GM18858 (cell line): ENCODE results near the gene LY6G6F.
"Not testable (repeated sequence)": the region's sequence is repeated elsewhere in the genome, so short reads cannot be mapped to it uniquely, and the experiment has no call there.

Experiments
- ATAC-seq: cut with Tn5 transposase; IDR thresholded peaks from one replicate; pipeline ENCODE4 v1.9.1; 2021; ENCODE audit not compliant: unreplicated experiment

LY6G6F gene

DNA sequence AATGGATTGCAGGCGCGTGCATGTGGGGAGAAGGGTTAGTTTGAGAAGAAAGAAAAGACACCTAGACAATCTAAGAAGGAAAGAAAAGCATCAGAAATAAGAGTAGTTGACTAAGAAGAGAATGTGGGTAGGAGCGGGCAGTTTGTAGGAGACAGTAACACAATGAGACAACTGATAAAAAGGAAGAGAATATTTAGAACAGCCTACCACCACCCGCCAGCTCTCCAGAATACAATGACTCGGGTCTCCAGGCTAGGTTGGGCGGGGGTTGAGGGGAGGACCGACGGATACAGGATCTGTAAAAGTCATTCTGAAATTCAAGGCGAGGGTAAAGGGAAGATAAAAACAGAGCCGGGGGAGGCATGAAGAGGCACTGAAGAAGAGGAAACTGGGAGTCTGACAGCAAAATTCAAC, 4.3 kb upstream of the LY6G6F start:
- no peak for ATAC-seq

DNA sequence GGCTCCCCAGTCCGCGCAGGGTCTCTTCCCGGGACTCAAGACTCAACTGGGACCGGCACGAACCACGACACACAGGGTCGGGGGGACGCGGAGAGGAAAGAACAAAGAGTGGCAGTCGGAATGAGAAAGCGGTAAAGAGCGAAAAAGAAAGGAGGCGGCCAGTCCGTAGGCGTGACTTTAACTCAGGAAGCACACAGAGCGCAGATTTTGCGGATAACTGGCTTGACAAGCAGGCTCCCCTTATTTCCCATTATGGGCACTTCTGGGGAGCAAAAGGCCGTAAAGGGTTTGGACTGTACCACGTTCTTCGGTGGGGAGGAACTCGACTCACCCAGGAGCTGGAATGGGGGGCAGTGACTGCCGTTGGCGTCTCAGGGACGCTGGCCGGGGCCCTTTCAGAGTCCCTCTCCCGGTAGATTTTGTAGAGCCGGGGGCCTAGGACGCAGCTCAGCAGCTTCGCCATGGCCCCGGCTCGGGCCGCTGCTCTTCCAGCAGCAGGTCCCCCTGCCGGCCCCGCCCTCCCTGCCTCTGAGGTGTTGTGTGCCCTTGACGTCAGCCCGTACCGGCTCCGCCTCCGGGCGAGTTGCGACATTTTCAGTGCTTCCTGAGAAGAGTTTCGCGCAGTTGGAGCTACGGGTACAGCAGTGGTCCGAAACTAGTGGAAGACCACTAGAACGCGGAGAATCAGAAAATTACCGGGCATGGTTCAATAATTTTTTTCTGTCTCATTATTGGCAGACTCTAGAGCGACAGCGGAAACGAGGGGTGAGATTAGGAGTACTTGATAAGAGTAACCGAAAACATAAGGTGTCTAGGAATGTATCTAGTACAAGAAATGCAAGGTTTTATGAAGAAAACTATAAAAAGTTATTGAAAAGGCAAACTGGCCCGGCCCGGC, 3.6 kb upstream of the LY6G6F start, which contains the start of gene ABHD16A:
Gene ABHD16A (minus strand): TSS at position 506 of the 898 bp plus-strand sequence. CDS start 43 bp downstream, at position 463.
- no peak for ATAC-seq

- ATAC-seq: no peak
Observed at GRCh38 chr6:31705931-31706330, 735 bp upstream of the LY6G6F start.

GRCh38 chr6:31707701-31708100, 1.0 kb downstream of the LY6G6F start:
- ATAC-seq: no peak

DNA sequence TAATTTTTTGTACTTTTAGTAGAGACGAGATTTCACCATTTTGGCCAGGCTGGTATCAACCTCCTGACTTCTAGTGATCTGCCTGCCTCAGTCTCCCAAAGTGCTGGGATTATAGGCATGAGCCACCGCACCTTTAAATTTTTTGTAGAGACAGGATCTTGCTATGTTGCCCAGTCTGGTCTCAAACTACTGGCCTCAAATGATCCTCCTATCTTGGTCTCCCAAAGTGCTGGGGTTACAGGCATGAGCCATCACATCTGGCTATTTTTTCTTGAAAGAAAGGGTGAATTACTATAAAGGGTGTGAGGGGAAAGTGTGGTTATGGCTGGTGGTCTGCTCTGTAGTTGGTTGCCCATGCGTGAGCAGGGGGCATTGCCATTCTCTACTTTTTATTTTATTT, 1.6 kb downstream of the LY6G6F start:
- no peak for ATAC-seq

DNA sequence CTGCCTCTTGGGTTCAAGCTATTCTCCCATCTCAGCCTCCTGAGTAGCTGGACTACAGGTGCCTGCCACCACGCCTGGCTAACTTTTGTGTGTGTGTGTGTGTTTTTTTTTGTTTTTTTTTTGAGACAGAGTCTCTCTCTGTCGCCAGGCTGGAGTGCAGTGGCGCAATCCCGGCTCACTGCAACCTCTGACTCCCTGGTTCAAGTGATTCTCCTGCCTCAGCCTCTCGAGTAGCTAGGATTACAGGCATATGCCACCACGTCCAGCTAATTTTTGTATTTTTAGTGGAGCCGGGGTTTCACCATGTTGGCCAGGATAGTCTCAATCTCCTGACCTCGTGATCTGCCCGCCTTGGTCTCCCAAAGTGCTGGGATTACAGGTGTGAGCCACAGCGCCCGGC, 2.5 kb downstream of the LY6G6F start:
- not testable (repeated sequence) for ATAC-seq

DNA sequence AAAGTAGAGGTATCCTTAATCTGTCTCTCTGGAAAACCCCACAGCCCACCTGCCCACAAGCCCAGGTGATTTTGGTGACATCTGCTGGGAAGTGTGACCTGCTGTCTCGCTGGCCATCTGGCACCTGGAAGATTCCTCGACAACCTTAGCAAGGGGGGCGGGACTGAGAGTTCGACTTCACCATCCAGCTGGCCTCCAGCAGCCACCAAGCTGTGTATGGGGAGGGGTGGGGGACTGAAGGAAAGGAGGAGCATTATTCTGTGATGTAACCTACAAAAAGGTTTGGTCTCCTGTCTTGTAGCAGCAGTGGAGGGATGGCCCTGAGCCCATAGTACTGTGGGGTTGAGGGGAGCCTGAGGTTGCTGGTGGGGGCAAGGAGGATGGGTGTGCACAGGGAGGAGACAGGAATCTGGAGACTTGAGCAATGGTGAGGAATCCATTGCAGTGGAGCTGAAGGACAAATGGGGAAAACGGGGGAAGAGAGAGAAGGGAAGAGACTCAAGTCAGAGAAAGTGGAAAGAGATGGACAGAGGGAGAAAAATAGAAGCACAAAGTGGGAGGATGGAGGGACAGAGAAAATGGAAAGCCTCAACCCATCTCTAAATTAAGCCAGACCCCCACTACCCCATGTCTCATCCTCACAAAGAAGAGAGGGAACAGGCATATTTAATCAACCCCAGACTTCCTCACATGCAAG, 4.0 kb downstream of the LY6G6F start:
- ATAC-seq: no peak

- ATAC-seq: no peak
Observed at GRCh38 chr6:31711233-31711632, 4.6 kb downstream of the LY6G6F start.

GRCh38 chr6:31712296-31712695, 5.6 kb downstream of the LY6G6F start:
- ATAC-seq: no peak

DNA sequence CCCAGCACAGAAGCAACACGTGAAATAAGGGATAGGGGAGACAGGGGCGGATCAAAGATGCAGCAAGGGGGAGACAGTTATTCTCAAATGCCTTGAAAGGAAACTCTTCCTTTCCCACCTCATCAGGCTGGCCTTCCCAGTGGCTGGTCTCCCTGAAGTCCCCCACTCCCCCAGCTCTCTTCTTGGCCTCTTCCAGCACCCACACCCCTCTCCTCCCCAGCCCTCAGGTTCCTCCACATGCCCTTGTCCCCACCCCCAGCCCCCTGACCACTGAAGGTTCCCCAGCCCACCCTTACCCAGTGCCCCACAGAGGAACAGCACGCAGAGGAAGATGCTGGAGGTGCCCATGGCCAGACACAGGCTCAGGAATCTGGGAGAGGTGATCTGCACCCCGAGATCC, 6.8 kb downstream of the LY6G6F start:
- ATAC-seq: no peak

GRCh38 chr6:31713991-31714684, 7.5 kb downstream of the LY6G6F start:
- ATAC-seq: no peak

GRCh38 chr6:31715022-31715958, 8.6 kb downstream of the LY6G6F start, which contains the start of gene LY6G6D:
TSS of gene LY6G6D (plus strand) at chr6:31715348. CDS start at chr6:31715356, 8 bp downstream.
- no peak for ATAC-seq

- no peak for ATAC-seq
Observed at GRCh38 chr6:31717499-31718222, 11.0 kb downstream of the LY6G6F start.

- ATAC-seq: no peak
Observed at GRCh38 chr6:31718265-31718664, 11.6 kb downstream of the LY6G6F start.

DNA sequence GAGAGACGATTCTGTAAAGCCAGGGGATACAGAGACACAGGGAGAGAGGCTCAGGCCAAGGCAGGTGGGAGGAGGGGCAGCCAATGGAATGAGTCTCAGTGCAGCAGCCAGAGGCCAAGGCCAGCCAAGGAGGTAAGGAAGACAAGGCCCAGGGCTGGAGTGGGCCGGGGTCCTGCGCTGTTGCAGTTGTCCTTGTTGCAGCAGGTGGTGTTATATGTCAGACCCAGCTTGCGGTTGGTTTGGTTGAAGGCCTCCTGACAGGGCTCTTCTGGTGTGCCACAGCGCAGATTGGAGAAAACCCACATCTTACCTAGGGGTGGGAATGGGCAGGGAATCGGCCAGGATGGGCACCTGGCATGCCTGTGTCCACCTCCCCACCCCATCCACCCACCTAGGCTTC, 12.3 kb downstream of the LY6G6F start:
- ATAC-seq: no peak

DNA sequence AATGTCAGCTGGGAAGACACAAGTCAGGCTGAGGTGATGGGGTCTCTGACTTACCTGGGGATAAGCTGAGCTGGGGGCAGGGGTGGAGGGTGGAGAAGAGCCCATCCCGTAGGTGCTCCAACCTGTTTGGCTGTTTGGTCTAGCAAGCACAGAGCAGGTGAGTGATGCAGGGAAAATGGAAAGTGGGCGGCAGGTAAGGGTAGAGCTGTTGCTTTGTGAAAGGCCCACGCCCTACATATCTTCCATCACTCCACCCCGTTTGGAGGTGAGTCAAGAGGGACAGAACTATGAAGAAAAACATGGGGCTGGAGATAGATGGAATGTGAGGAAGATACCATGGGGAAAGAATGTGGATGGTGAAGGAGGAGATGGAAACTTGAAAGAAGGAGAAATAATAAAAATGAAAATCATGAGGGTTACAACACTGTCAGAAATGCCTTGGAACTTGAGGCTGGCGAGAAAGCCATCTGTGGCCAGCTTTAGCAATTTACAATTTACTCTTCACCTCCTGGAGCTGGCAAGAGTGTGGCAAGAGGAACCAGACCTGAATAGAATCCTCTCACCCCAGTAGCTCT, 13.6 kb downstream of the LY6G6F start:
- no peak for ATAC-seq

DNA sequence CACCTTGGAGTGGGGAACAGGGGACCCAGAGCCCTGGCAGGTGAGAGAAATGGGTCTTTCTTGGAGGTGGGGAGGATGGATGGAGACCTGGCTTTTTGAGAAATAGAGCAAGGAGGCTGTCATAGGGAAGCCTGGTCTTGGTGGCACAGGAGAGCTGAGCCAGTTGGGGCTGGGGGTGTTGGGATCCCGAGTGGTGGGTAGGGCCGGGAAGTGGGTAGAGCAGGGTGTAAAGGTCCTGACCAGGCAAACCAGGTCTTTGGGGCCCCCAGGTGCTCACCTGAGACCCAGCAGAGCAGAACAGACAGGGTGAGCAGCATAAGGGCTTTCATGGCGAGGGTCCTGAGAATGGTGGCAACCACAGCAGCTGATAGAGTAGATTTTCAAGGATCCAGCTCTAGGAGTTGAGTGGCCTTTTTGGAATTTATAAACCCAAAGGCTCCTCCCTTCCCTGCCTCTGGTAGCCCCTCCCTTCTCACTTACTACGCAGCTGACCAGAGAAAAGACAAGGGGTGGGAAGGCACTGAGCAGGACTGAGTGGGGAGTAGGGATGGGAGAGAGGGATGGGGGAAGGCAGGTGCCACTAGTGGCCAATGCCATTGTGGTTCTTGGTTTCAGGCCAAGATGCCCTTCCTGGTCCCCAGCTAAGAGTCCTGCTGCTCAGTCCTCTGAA, 14.8 kb downstream of the LY6G6F start, which contains the start of gene LY6G6C:
Gene LY6G6C (minus strand): TSS at position 396 of the 670 bp plus-strand sequence. CDS start 67 bp downstream, at position 329.
- no peak for ATAC-seq

GRCh38 chr6:31722173-31722572, 15.5 kb downstream of the LY6G6F start:
- no peak for ATAC-seq
